HepG2 (cell line): ENCODE results near the gene MBD3L2. TPM values are rescaled to one million over a fixed set of nuclear protein-coding genes. Genes with fewer than 3 reads are reported as not detected.

Experiments
- AGO1 ChIP-seq: fragments of 200-400 bp; formaldehyde crosslinking; IDR thresholded peaks from 2 replicates; pipeline ENCODE4 v1.6.1; 2017; ENCODE audit warnings: mild to moderate bottlenecking, low read depth, low read length, moderate library complexity; ENCODE audit not compliant: poor library complexity, severe bottlenecking
- AKAP8 ChIP-seq: sonication (generic); formaldehyde crosslinking; IDR thresholded peaks from 2 replicates; pipeline ENCODE4 v1.5.1; 2020; ENCODE audit warnings: mild to moderate bottlenecking, missing genetic modification reagents
- ARID5B ChIP-seq: IDR thresholded peaks from 2 replicates; pipeline ENCODE4 v1.4.0; 2020; ENCODE audit warnings: mild to moderate bottlenecking, missing genetic modification reagents
- EP300 ChIP-seq, 3 experiments: sonication (generic) in 1 of 3; formaldehyde crosslinking in 1 of 3; IDR thresholded peaks; 2 replicates each; pipeline versions ENCODE4 v1.5.1 to v1.6.1; 2011 to 2020; ENCODE audit warnings: low read depth in 2 of 3, low read length in 2 of 3, borderline replicate concordance in 1 of 3, improper control_type of control experiment in 1 of 3, mild to moderate bottlenecking in 1 of 3, missing genetic modification reagents in 1 of 3, moderate library complexity in 1 of 3
- FUBP1 ChIP-seq: sonication (generic); formaldehyde crosslinking; IDR thresholded peaks from 2 replicates; pipeline ENCODE4 v1.5.1; 2020; ENCODE audit warnings: missing genetic modification reagents, mild to moderate bottlenecking, borderline replicate concordance
- KDM2A ChIP-seq: sonication (generic); formaldehyde crosslinking; IDR thresholded peaks from 2 replicates; pipeline ENCODE4 v1.4.0; 2020; ENCODE audit warnings: low read depth, missing genetic modification reagents, borderline replicate concordance
- MBD4 ChIP-seq: IDR thresholded peaks from 2 replicates; pipeline ENCODE4 v1.6.1; 2012; ENCODE audit warnings: low read length, inconsistent platforms, borderline replicate concordance
- PATZ1 ChIP-seq: sonication (generic); formaldehyde crosslinking; IDR thresholded peaks from 2 replicates; pipeline ENCODE4 v1.4.0; 2020; ENCODE audit warnings: missing genetic modification reagents
- SMYD3 ChIP-seq: sonication (generic); formaldehyde crosslinking; IDR thresholded peaks from 2 replicates; pipeline ENCODE4 v1.8.1; 2023; ENCODE audit warnings: mild to moderate bottlenecking, missing genetic modification reagents
- ZBTB2 ChIP-seq: sonication (generic); formaldehyde crosslinking; IDR thresholded peaks from 2 replicates; pipeline ENCODE4 v1.8.0; 2022; ENCODE audit warnings: low read depth, missing genetic modification reagents
- ZNF143 ChIP-seq: sonication (generic); formaldehyde crosslinking; IDR thresholded peaks from 2 replicates; pipeline ENCODE4 v1.4.0; 2020; ENCODE audit warnings: missing genetic modification reagents
- ZNF292 ChIP-seq: sonication (generic); formaldehyde crosslinking; IDR thresholded peaks from 2 replicates; pipeline ENCODE4 v1.8.1; 2022; ENCODE audit warnings: mild to moderate bottlenecking, low read depth, missing genetic modification reagents, borderline replicate concordance
- ZNF414 ChIP-seq: sonication (generic); formaldehyde crosslinking; IDR thresholded peaks from 2 replicates; pipeline ENCODE4 v1.5.0; 2020; ENCODE audit warnings: missing genetic modification reagents
- ZSCAN5A ChIP-seq: sonication (generic); formaldehyde crosslinking; IDR thresholded peaks from 2 replicates; pipeline ENCODE4 v1.8.0; 2022; ENCODE audit warnings: mild to moderate bottlenecking, missing genetic modification reagents, borderline replicate concordance
- polyA plus RNA-seq, 8 experiments: library from polyadenylated mRNA; depleted of rRNA in 3 of 8; stranded (reverse) in 7 of 8; unstranded in 1 of 8; fragments of >200 nt; fragmentation: Illumina TruSeq in 4 of 8; extraction: Trizol in 4 of 8; gene quantifications; 2 replicates each; pipeline versions ENCODE4 v1.2.1 to v1.2.3, GENCODE V29; 2011 to 2016; ENCODE audit warnings: low read depth in 4 of 8, missing spikeins in 1 of 8, mixed read lengths in 1 of 8; ENCODE audit not compliant: insufficient read depth in 1 of 8
- total RNA-seq, 5 experiments: library from RNA; depleted of rRNA; stranded (reverse); fragments of >200 nt; fragmentation: Illumina TruSeq; extraction: Trizol; gene quantifications; 2 replicates each; pipeline ENCODE4 v1.2.3, GENCODE V29; 2016; ENCODE audit warnings: low read depth in 1 of 5

The MBD3L2 gene
- total and polyA plus RNA-seq, 2 of the 13 experiments (the other 11 are each of a cell fraction or from before 2014, with no cell fraction given) = not detected

GRCh38 chr19:7098701-7099596 lies 49.8 kb downstream of the MBD3L2 start (continued):
- 0 out of 2 replicates have a peak, but pooled peaks have one; percentile 7 for TF ChIP-seq ARID5B (CRISPR knock-in tag)
- TF ChIP-seq FUBP1 (CRISPR knock-in tag) = no peak
- no peak; the same call in 1 of the 2 replicates for TF ChIP-seq ZBTB2
- TF ChIP-seq KDM2A (CRISPR knock-in tag) = peak; percentile 56; the same call in 1 of the 2 replicates
- no peak for TF ChIP-seq SMYD3
- no peak for TF ChIP-seq MBD4
- TF ChIP-seq ZNF292 (CRISPR knock-in tag) = no peak
- no peak; the same call in 1 of the 2 replicates for TF ChIP-seq PATZ1 (CRISPR knock-in tag)
- TF ChIP-seq ZSCAN5A (CRISPR knock-in tag) = 0 out of 2 replicates have a peak, but pooled peaks have one; percentile 23
- no peak for TF ChIP-seq EP300 (IDR thresholded peaks at IDR 0.05; ENCODE audit: low read depth in 2 of 2, low read length in 2 of 2)
- no peak for TF ChIP-seq EP300 (CRISPR knock-in tag; IDR thresholded peaks at IDR 0.05; ENCODE audit: borderline replicate concordance)
- TF ChIP-seq ZNF414 = no peak
- TF ChIP-seq AKAP8 (CRISPR knock-in tag) = peak; percentile 61
- no peak for TF ChIP-seq AGO1
- TF ChIP-seq ZNF143 (CRISPR knock-in tag) = no peak
